Bladder microvascular endothelial cell (primary cell): Measurements from ENCODE around the gene FGF10. TPM values are rescaled to one million over a fixed set of nuclear protein-coding genes. Genes with fewer than 3 reads are reported as not detected.

ENCODE experiments used
- total RNA-seq: library from RNA; depleted of rRNA; stranded (reverse); fragments of >200 nt; gene quantifications from 2 replicates; pipeline ENCODE4 v1.2.3, GENCODE V29; 2014

FGF10 gene
- not detected in 2 replicates for total RNA-seq

GRCh38 chr5:44389090-44389822 lies at the start of gene FGF10:
Gene FGF10 (minus strand): TSS chr5:44389420. CDS start chr5:44388682, 738 bp downstream.

